Bone marrow (tissue), 2 donors: Measurements from ENCODE around the gene RPAIN.

ENCODE experiments used
- DNase-seq, 2 donors: peaks; one replicate each; lab custom pipeline; 2025; lab: John Stamatoyannopoulos, UW

Gene RPAIN, protein sequence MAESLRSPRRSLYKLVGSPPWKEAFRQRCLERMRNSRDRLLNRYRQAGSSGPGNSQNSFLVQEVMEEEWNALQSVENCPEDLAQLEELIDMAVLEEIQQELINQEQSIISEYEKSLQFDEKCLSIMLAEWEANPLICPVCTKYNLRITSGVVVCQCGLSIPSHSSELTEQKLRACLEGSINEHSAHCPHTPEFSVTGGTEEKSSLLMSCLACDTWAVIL

GRCh38 chr17:5419959-5420653, at the start of gene RPAIN:
RPAIN (plus strand) TSS chr17:5420182; CDS start chr17:5420211, 29 bp downstream.
- peak in 1 of 2 donors; percentile 95 for DNase-seq

- no peak for DNase-seq
Measured at GRCh38 chr17:5370411-5370810, 49.6 kb upstream of the RPAIN start.

- no peak for DNase-seq
Measured at GRCh38 chr17:5373112-5373511, 46.9 kb upstream of the RPAIN start.

DNA sequence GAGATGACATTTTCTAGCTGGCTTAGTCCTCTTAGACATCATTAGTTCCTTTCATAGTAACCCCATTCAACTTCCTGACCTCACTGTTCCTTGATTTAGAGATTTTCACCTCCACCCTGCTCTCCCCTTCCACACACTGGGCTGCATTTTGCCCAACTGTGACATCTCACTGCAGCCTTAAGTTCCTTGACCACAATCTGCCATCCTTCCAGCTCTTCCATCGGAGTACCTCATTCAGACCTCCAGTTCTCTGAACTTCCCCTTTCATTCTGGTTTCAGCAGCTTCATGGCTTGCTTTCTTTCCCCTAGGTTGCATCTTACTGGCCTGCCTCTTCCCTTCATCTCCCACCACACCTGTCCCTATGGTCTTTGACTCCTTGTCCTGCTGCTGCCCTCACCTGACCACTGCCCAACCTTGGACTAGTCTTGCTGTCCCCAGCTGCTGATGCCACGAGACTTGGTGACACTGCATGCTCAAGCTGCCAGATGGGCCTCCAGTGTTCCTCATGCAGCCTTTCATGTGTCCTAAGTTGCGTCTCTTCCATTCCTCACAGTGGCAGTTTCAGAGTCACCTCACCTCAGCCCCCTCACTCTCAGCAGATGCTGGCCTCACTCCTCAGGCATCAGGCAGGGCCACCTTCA, 41.3 kb upstream of the RPAIN start:
- DNase-seq, result no peak

- DNase-seq, result no peak
Measured at GRCh38 chr17:5379351-5380107, 40.5 kb upstream of the RPAIN start.

DNA sequence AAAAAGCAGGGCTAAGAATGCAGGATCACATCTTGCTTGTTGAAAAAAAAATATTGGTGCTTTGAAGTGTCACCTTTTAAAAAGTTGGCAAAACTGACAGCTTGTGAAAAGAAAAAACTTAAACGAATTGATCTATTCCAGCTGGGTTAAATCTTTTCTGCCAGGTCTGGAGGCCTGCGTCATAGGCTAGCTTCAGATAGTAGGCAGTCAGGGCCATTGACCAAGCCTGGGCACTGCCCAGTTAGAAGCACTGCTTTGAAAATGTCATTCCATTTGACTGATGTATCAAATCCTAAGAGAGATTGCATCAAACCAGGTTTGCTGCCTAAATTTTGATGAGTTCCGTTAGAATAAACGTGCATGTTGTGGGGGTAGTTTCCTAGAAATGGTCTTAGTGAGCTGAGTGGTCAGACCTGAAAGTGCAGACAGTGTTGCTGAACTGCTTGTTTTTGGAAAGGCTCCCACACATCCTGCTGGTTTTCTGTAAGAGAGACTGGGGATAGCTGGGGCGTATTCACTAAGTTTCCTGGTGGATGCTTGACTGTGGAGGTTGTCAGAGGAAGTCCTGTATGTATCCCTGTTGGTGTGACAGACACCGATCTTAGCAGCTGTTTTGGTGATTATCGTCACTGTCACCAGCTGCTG, 39.4 kb upstream of the RPAIN start:
- DNase-seq, result no peak

DNA sequence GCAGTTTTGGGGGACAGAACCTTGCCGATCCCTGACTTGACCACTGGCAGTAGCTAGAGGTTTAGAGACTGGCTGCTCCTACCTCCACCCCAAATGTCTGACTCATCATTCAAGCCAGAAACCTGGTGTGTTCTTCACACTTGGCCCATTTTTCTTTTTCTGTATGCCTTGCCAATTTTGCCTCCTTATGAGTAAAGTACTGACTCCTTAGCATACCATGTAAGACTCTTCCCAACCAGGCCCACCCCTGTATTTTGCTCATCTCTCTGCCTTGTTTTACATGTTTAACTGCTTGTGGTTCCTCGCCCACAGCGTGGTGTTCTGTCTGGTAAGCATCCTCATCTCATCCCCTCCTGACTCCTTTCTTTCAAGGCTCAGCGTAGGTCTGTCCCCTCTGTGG, 38.4 kb upstream of the RPAIN start:
- DNase-seq, result no peak

DNA sequence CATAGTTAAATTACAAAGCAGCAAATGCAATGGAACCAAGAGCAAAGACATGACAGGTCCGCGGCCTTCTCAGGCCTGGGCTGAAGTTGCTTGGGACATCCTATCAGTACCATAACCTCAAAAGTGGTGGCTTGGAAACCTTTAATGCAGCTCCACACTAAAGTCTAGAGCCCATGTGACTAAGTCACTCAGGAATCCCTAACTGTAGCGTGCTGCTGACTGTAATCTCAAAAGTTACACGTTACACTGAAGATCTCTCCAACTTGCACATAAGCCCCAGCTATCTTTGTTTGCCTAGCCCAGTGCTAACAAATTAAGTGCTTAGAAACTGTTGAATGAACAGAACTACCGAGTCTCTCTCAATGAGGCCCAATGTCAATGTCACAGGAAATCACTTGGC, 28.3 kb upstream of the RPAIN start:
- DNase-seq, result no peak

DNA sequence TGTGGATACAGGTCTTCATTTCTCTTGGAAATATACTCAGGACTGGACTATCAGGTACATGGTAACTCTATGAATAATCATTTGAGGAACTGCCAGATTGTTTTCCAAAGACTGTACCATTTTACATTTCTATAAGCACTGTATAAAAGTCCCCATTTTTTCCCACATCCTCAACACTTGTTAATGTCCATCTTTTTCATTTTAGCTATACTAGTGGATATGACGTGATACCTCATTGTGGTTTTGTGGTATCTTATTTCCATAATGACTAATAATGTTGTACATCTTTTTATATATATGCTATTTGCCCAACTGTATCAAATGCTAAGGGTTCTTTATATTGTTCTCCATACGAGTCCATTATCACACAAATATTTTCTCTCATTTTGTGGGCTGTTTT, 23.4 kb upstream of the RPAIN start:
- DNase-seq, result no peak

DNA sequence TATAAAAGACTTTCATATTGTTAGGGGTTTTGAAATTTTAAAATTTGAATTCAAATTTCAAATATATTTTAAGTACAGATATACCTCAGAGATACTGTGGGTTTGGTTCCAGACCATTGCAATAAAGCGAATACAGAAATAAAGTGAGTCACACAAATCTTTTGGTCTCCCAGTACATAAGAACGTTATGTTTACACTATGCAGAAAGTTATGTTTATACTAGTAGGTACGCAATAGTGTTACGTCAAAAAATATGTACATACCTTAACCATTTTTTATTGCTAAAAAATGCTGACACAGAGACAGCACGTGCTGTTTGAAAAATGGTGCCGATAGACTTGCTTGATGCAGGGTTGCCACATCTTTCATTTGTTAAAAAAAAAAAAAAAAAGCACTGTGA, 20.2 kb upstream of the RPAIN start:
- no peak for DNase-seq

- no peak for DNase-seq
Measured at GRCh38 chr17:5405400-5405799, 14.6 kb upstream of the RPAIN start.

- DNase-seq, result no peak
Measured at GRCh38 chr17:5408186-5408585, 11.8 kb upstream of the RPAIN start.

- no peak for DNase-seq
Measured at GRCh38 chr17:5410594-5411272, 9.2 kb upstream of the RPAIN start.

- DNase-seq, result no peak
Measured at GRCh38 chr17:5413682-5414081, 6.3 kb upstream of the RPAIN start.

- no peak for DNase-seq
Measured at GRCh38 chr17:5416901-5417300, 3.1 kb upstream of the RPAIN start.

GRCh38 chr17:5418858-5419355, 1.1 kb upstream of the RPAIN start:
- peak in 1 of 2 donors; percentile 27 for DNase-seq

- peak; percentile 78 to 97 for DNase-seq
Measured at GRCh38 chr17:5419356-5419958, 525 bp upstream of the RPAIN start, which contains the start of gene NUP88. NUP88 (minus strand) TSS chr17:5419662; CDS start chr17:5419650, 12 bp downstream.

GRCh38 chr17:5422505-5422904, 2.5 kb downstream of the RPAIN start:
- no peak for DNase-seq

- no peak for DNase-seq
Measured at GRCh38 chr17:5424909-5425308, 4.9 kb downstream of the RPAIN start.

DNA sequence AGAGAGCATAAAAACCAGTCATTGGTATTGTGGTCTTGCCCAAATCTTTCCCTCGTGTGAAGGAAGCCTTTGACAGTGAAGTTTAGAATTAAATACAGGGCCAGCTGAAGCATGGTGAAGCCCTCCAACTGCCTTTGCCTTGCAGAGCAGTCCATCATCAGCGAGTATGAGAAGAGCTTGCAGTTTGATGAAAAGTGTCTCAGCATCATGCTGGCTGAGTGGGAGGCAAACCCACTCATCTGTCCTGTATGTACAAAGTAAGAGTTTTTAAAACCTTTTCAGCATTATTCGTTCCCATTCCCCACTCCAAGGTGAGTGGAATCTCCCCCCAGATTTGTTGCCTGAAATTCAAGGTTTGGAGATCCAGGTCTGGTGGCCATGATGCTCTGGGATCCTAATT, 5.8 kb downstream of the RPAIN start:
- no peak for DNase-seq
